ENCODE data around the gene RNF144A.

Gene RNF144A

GRCh38 chr2:6877402-6878304 is 39.6 kb upstream of the RNF144A start, which contains the start of gene RSAD2:
TSS of gene RSAD2 (plus strand) at chr2:6877777. CDS start at chr2:6877801, 24 bp downstream.
- Histone ChIP-seq H3K9me3 (ENCODE audit: insufficient read depth, low read depth, low read length) (peaks cover 9% of the 10 kb centered on the region), H2AK5ac (ENCODE audit: low read length) (no peak within 1 kb of the TSS), H3K27me3 (ENCODE audit: insufficient read depth, low read length) (no peaks in the 10 kb centered on the region), H2AFZ (ENCODE audit: insufficient read depth, low read length, poor library complexity) (no peak within 1 kb of the TSS), H3K4me1 (ENCODE audit: control insufficient read depth in 1 of 2, insufficient read depth in 2 of 2, low read length in 2 of 2) (no peaks in the 10 kb centered on the region), H3K4me2 (ENCODE audit: low read length) (no peak within 1 kb of the TSS), H4K8ac (ENCODE audit: low read depth, low read length) (no peak within 1 kb of the TSS), H3K4ac (ENCODE audit: low read depth, low read length) (no peak within 1 kb of the TSS), H3K14ac (ENCODE audit: low read length) (no peak within 1 kb of the TSS), H3K79me1 (ENCODE audit: low read length) (no peaks in the 10 kb centered on the region), H3K27ac (ENCODE audit: low read depth, low read length) (no peak within 1 kb of the TSS), H2BK120ac (ENCODE audit: insufficient read depth, low read length, poor library complexity) (no peak within 1 kb of the TSS), H3K36me3 (ENCODE audit: control insufficient read depth in 1 of 2, insufficient read depth in 2 of 2, low read length in 2 of 2) (no peaks in the 10 kb centered on the region), H2BK5ac (ENCODE audit: low read depth, low read length, poor library complexity) (no peak within 1 kb of the TSS), H4K91ac (ENCODE audit: low read depth, low read length) (no peak within 1 kb of the TSS), H4K12ac (ENCODE audit: low read depth, low read length) (no peak within 1 kb of the TSS), H3K9ac (ENCODE audit: low read length) (no peak within 1 kb of the TSS), H3K18ac (ENCODE audit: low read length) (no peak within 1 kb of the TSS), H3K79me2 (ENCODE audit: control insufficient read depth, insufficient read depth, low read length, poor library complexity) (no peaks in the 10 kb centered on the region), H3K23ac (ENCODE audit: low read length) (no peak within 1 kb of the TSS), H2BK12ac (ENCODE audit: low read length) (no peak within 1 kb of the TSS), H3K4me3 (ENCODE audit: low read depth, low read length) (no peak within 1 kb of the TSS)
- WGBS (ENCODE audit: extremely low coverage, insufficient coverage, insufficient read length): no CpG with 5 or more reads among the region's 10 CpGs
- DNase-seq: peak in 1 of 2 donors; percentile 19

- H4K8ac ChIP-seq (ENCODE audit: low read depth, low read length): no peak overlapping the region
Observed at GRCh38 chr2:6878549-6878948, 38.7 kb upstream of the RNF144A start.

GRCh38 chr2:6879011-6879410 is 38.2 kb upstream of the RNF144A start:
- Histone ChIP-seq H3K27ac (ENCODE audit: low read depth, low read length) (no peak overlapping the region), H3K79me1 (ENCODE audit: low read length) (no peaks in the 10 kb centered on the region), H3K9ac (ENCODE audit: low read length) (peak overlapping the region; percentile 64), H3K9me3 (ENCODE audit: insufficient read depth, low read depth, low read length) (peaks cover 8% of the 10 kb centered on the region), H3K4me3 (ENCODE audit: low read depth, low read length) (no peak overlapping the region), H4K8ac (ENCODE audit: low read depth, low read length) (no peak overlapping the region), H4K91ac (ENCODE audit: low read depth, low read length) (no peak overlapping the region), H3K18ac (ENCODE audit: low read length) (no peak overlapping the region), H3K14ac (ENCODE audit: low read length) (no peak overlapping the region), H2BK5ac (ENCODE audit: low read depth, low read length, poor library complexity) (no peak overlapping the region), H2AK5ac (ENCODE audit: low read length) (no peak overlapping the region), H3K23ac (ENCODE audit: low read length) (no peak overlapping the region), H3K4me1 (ENCODE audit: control insufficient read depth in 1 of 2, insufficient read depth in 2 of 2, low read length in 2 of 2) (no peaks in the 10 kb centered on the region), H3K79me2 (ENCODE audit: control insufficient read depth, insufficient read depth, low read length, poor library complexity) (no peaks in the 10 kb centered on the region), H3K27me3 (ENCODE audit: insufficient read depth, low read length) (no peaks in the 10 kb centered on the region), H2AFZ (ENCODE audit: insufficient read depth, low read length, poor library complexity) (no peak overlapping the region), H2BK120ac (ENCODE audit: insufficient read depth, low read length, poor library complexity) (no peak overlapping the region), H3K4me2 (ENCODE audit: low read length) (no peak overlapping the region), H3K4ac (ENCODE audit: low read depth, low read length) (no peak overlapping the region), H4K12ac (ENCODE audit: low read depth, low read length) (no peak overlapping the region), H3K36me3 (ENCODE audit: control insufficient read depth in 1 of 2, insufficient read depth in 2 of 2, low read length in 2 of 2) (no peaks in the 10 kb centered on the region), H2BK12ac (ENCODE audit: low read length) (no peak overlapping the region)
- DNase-seq: peak in 1 of 2 donors; percentile 45
- WGBS (ENCODE audit: extremely low coverage, insufficient coverage, insufficient read length): no CpG with 5 or more reads among the region's 2 CpGs

More at GRCh38 chr2:6878549-6878948, 38.7 kb upstream of the RNF144A start:
- no peak overlapping the region for H2AK5ac ChIP-seq (ENCODE audit: low read length)
- H3K4ac ChIP-seq (ENCODE audit: low read depth, low read length): no peak overlapping the region
- H3K23ac ChIP-seq (ENCODE audit: low read length): no peak overlapping the region
- no peak overlapping the region for H4K91ac ChIP-seq (ENCODE audit: low read depth, low read length)
- H3K14ac ChIP-seq (ENCODE audit: low read length): no peak overlapping the region
- no peak overlapping the region for H2AFZ ChIP-seq (ENCODE audit: insufficient read depth, low read length, poor library complexity)
- no peak overlapping the region for H3K4me2 ChIP-seq (ENCODE audit: low read length)
- H2BK5ac ChIP-seq (ENCODE audit: low read depth, low read length, poor library complexity): no peak overlapping the region
- DNase-seq: no peak
- no peaks in the 10 kb centered on the region for H3K79me1 ChIP-seq (ENCODE audit: low read length)
- H3K36me3 ChIP-seq (ENCODE audit: control insufficient read depth in 1 of 2, insufficient read depth in 2 of 2, low read length in 2 of 2): no peaks in the 10 kb centered on the region
- H3K4me3 ChIP-seq (ENCODE audit: low read depth, low read length): no peak overlapping the region
- H3K9me3 ChIP-seq (ENCODE audit: insufficient read depth, low read depth, low read length): peaks cover 10% of the 10 kb centered on the region
- WGBS (ENCODE audit: extremely low coverage, insufficient coverage, insufficient read length): no CpG with 5 or more reads among the region's 4 CpGs
- peak overlapping the region; percentile 64 for H3K9ac ChIP-seq (ENCODE audit: low read length)
- H3K4me1 ChIP-seq (ENCODE audit: control insufficient read depth in 1 of 2, insufficient read depth in 2 of 2, low read length in 2 of 2): no peaks in the 10 kb centered on the region
- no peak overlapping the region for H4K12ac ChIP-seq (ENCODE audit: low read depth, low read length)
- H2BK12ac ChIP-seq (ENCODE audit: low read length): no peak overlapping the region
- H2BK120ac ChIP-seq (ENCODE audit: insufficient read depth, low read length, poor library complexity): no peak overlapping the region
- no peaks in the 10 kb centered on the region for H3K79me2 ChIP-seq (ENCODE audit: control insufficient read depth, insufficient read depth, low read length, poor library complexity)
- no peaks in the 10 kb centered on the region for H3K27me3 ChIP-seq (ENCODE audit: insufficient read depth, low read length)
- no peak overlapping the region for H3K27ac ChIP-seq (ENCODE audit: low read depth, low read length)
- H3K18ac ChIP-seq (ENCODE audit: low read length): no peak overlapping the region

- H4K12ac ChIP-seq (ENCODE audit: low read depth, low read length): no peak overlapping the region
- no peaks in the 10 kb centered on the region for H3K79me2 ChIP-seq (ENCODE audit: control insufficient read depth, insufficient read depth, low read length, poor library complexity)
- H3K23ac ChIP-seq (ENCODE audit: low read length): no peak overlapping the region
- no peak overlapping the region for H4K8ac ChIP-seq (ENCODE audit: low read depth, low read length)
- H2BK5ac ChIP-seq (ENCODE audit: low read depth, low read length, poor library complexity): no peak overlapping the region
- DNase-seq: no peak
- no peaks in the 10 kb centered on the region for H3K27me3 ChIP-seq (ENCODE audit: insufficient read depth, low read length)
- H3K9me3 ChIP-seq (ENCODE audit: insufficient read depth, low read depth, low read length): peaks cover 8% of the 10 kb centered on the region
- H2AK5ac ChIP-seq (ENCODE audit: low read length): no peak overlapping the region
- no peak overlapping the region for H4K91ac ChIP-seq (ENCODE audit: low read depth, low read length)
- no CpG with 5 or more reads among the region's 2 CpGs for WGBS (ENCODE audit: extremely low coverage, insufficient coverage, insufficient read length)
- no peaks in the 10 kb centered on the region for H3K79me1 ChIP-seq (ENCODE audit: low read length)
- no peak overlapping the region for H3K27ac ChIP-seq (ENCODE audit: low read depth, low read length)
- no peak overlapping the region for H3K18ac ChIP-seq (ENCODE audit: low read length)
- no peak overlapping the region for H2BK120ac ChIP-seq (ENCODE audit: insufficient read depth, low read length, poor library complexity)
- H3K4me1 ChIP-seq (ENCODE audit: control insufficient read depth in 1 of 2, insufficient read depth in 2 of 2, low read length in 2 of 2): no peaks in the 10 kb centered on the region
- no peak overlapping the region for H3K14ac ChIP-seq (ENCODE audit: low read length)
- H3K4me3 ChIP-seq (ENCODE audit: low read depth, low read length): no peak overlapping the region
- no peak overlapping the region for H3K4ac ChIP-seq (ENCODE audit: low read depth, low read length)
- H2BK12ac ChIP-seq (ENCODE audit: low read length): no peak overlapping the region
- H2AFZ ChIP-seq (ENCODE audit: insufficient read depth, low read length, poor library complexity): no peak overlapping the region
- H3K9ac ChIP-seq (ENCODE audit: low read length): no peak overlapping the region
- H3K36me3 ChIP-seq (ENCODE audit: control insufficient read depth in 1 of 2, insufficient read depth in 2 of 2, low read length in 2 of 2): no peaks in the 10 kb centered on the region
- H3K4me2 ChIP-seq (ENCODE audit: low read length): no peak overlapping the region
Observed at GRCh38 chr2:6880200-6880733, 36.9 kb upstream of the RNF144A start.
